ENCODE measurements around the gene RELT. TPM values are rescaled to one million over a fixed set of nuclear protein-coding genes. Genes with fewer than 3 reads are reported as not detected.

RELT gene
- total and polyA plus RNA-seq, 2 of the 13 experiments (the other 11 are each of a cell fraction or from before 2014, with no cell fraction given), result 2.5 to 4.7 TPM

GRCh38 chr11:73376803-73377629 lies 817 bp downstream of the RELT start (continued):
- TF ChIP-seq POGK (CRISPR knock-in tag; conservative IDR thresholded peaks at IDR 0.05) (no peak), ZNF251 (CRISPR knock-in tag; IDR thresholded peaks at IDR 0.05) (no peak), ATF5 (CRISPR knock-in tag; IDR thresholded peaks at IDR 0.05; ENCODE audit: low read depth) (0 out of 2 replicates have a peak, but pooled peaks have one; percentile 10), ZNF136 (CRISPR knock-in tag; IDR thresholded peaks at IDR 0.05; ENCODE audit: low read depth) (0 out of 2 replicates have a peak, but pooled peaks have one; percentile 63), ARHGAP35 (CRISPR knock-in tag; IDR thresholded peaks at IDR 0.05; ENCODE audit: borderline replicate concordance) (no peak), ZNF543 (CRISPR knock-in tag; IDR thresholded peaks at IDR 0.05) (0 out of 2 replicates have a peak, but pooled peaks have one; percentile 23), MBD4 (IDR thresholded peaks at IDR 0.05; ENCODE audit: borderline replicate concordance, low read length) (no peak), ZNF672 (CRISPR knock-in tag; IDR thresholded peaks at IDR 0.05) (no peak), ZSCAN29 (CRISPR knock-in tag; conservative IDR thresholded peaks at IDR 0.05) (no peak), EED (CRISPR knock-in tag; IDR thresholded peaks at IDR 0.05) (0 out of 2 replicates have a peak, but pooled peaks have one; percentile 51), ARNTL (CRISPR knock-in tag; IDR thresholded peaks at IDR 0.05) (0 out of 2 replicates have a peak, but pooled peaks have one; percentile 4), HES4 (CRISPR knock-in tag; IDR thresholded peaks at IDR 0.05; ENCODE audit: borderline replicate concordance) (no peak), NR1H2 (CRISPR knock-in tag; IDR thresholded peaks at IDR 0.05; ENCODE audit: borderline replicate concordance, low read depth) (0 out of 2 replicates have a peak, but pooled peaks have one; percentile 52), MNT (IDR thresholded peaks at IDR 0.05) (0 out of 2 replicates have a peak, but pooled peaks have one; percentile 17), ATF7-NPFF (CRISPR knock-in tag; IDR thresholded peaks at IDR 0.05; ENCODE audit: low read depth) (no peak), ZNF343 (CRISPR knock-in tag; IDR thresholded peaks at IDR 0.05) (no peak), LRRFIP1 (CRISPR knock-in tag; conservative IDR thresholded peaks at IDR 0.05) (no peak), HCFC1 (IDR thresholded peaks at IDR 0.05; ENCODE audit: low read depth, low read length) (no peak), CSRNP1 (CRISPR knock-in tag; IDR thresholded peaks at IDR 0.05) (peak; percentile 53; the same call in 1 of the 2 replicates), ZNF121 (CRISPR knock-in tag; IDR thresholded peaks at IDR 0.05) (no peak)
